Mesothelial cell of epicardium (in vitro differentiated cells): ENCODE data around the gene CCR5. TPM values are rescaled to one million over a fixed set of nuclear protein-coding genes. Genes with fewer than 3 reads are reported as not detected.
"Not testable (repeated sequence)": the region's sequence is repeated elsewhere in the genome, so short reads cannot be mapped to it uniquely, and the experiment has no call there.

ENCODE experiments used
- DNase-seq, 2 experiments: peaks; one replicate each; pipeline ENCODE4 v3.0.0; 2021; ENCODE audit warnings: low spot score in 2 of 2; ENCODE audit not compliant: unreplicated experiment in 2 of 2
- H3K27ac Mint-ChIP-seq: 2 replicates; pipeline ENCODE4 v1.8.0; 2021; ENCODE audit warnings: mixed read lengths
- H3K27me3 Mint-ChIP-seq: 2 replicates; pipeline ENCODE4 v1.8.0; 2021; ENCODE audit warnings: low read depth, mixed read lengths
- H3K36me3 Mint-ChIP-seq: 2 replicates; pipeline ENCODE4 v1.8.0; 2021; ENCODE audit warnings: mixed read lengths
- H3K4me1 Mint-ChIP-seq: 2 replicates; pipeline ENCODE4 v1.8.0; 2021; ENCODE audit warnings: mixed read lengths
- H3K4me3 Mint-ChIP-seq: 2 replicates; pipeline ENCODE4 v1.8.0; 2021; ENCODE audit warnings: mild to moderate bottlenecking, moderate library complexity, mixed read lengths
- H3K9me3 Mint-ChIP-seq: 2 replicates; pipeline ENCODE4 v1.8.0; 2021; ENCODE audit warnings: mixed read lengths
- CTCF ChIP-seq: fragments of 200-600 bp; sonication (generic); IDR thresholded peaks from one replicate; pipeline ENCODE4 v1.5.0; 2021; ENCODE audit warnings: antibody characterized with exemption; ENCODE audit not compliant: unreplicated experiment
- total RNA-seq: library from RNA; stranded (reverse); gene quantifications from 3 replicates; pipeline ENCODE4 v1.2.1, GENCODE V29; 2021

Gene CCR5
- total RNA-seq, 1 donor from 2014 or later = not detected

- H3K27me3 Mint-ChIP-seq = peaks cover 3% of the 10 kb centered on the region
- TF ChIP-seq CTCF = no peak
- no peak for DNase-seq
- no peaks in the 10 kb centered on the region for H3K9me3 Mint-ChIP-seq
- H3K4me3 Mint-ChIP-seq = no peak overlapping the region
- H3K4me1 Mint-ChIP-seq = peaks cover 9% of the 10 kb centered on the region
- H3K27ac Mint-ChIP-seq = no peak overlapping the region
- no peaks in the 10 kb centered on the region for H3K36me3 Mint-ChIP-seq
These were observed 15.5 kb downstream of the CCR5 start for GRCh38 chr3:46386205-46386604.

- not testable (repeated sequence) for H3K4me3 Mint-ChIP-seq, DNase-seq, H3K9me3 Mint-ChIP-seq, H3K27ac Mint-ChIP-seq, H3K4me1 Mint-ChIP-seq, H3K36me3 Mint-ChIP-seq
- H3K27me3 Mint-ChIP-seq = peaks cover 15% of the 10 kb centered on the region
These were observed 18.1 kb downstream of the CCR5 start for GRCh38 chr3:46388847-46389246.

GRCh38 chr3:46389306-46389705, 18.6 kb downstream of the CCR5 start:
- H3K36me3 Mint-ChIP-seq = no peaks in the 10 kb centered on the region
- no peak overlapping the region for H3K4me3 Mint-ChIP-seq
- H3K27me3 Mint-ChIP-seq = peaks cover 19% of the 10 kb centered on the region
- TF ChIP-seq CTCF = no peak
- no peak overlapping the region for H3K27ac Mint-ChIP-seq
- peaks cover 3% of the 10 kb centered on the region for H3K4me1 Mint-ChIP-seq
- DNase-seq = no peak
- H3K9me3 Mint-ChIP-seq = no peaks in the 10 kb centered on the region

- not testable (repeated sequence) for H3K27ac Mint-ChIP-seq, DNase-seq, H3K4me3 Mint-ChIP-seq, H3K4me1 Mint-ChIP-seq, H3K36me3 Mint-ChIP-seq, H3K9me3 Mint-ChIP-seq
- H3K27me3 Mint-ChIP-seq = peaks cover 28% of the 10 kb centered on the region
These were observed 20.8 kb downstream of the CCR5 start for GRCh38 chr3:46391526-46391925.

GRCh38 chr3:46393011-46393410, 22.3 kb downstream of the CCR5 start:
- H3K4me3 Mint-ChIP-seq = no peak overlapping the region
- H3K27me3 Mint-ChIP-seq = peaks cover 42% of the 10 kb centered on the region
- H3K4me1 Mint-ChIP-seq = peaks cover 3% of the 10 kb centered on the region
- no peaks in the 10 kb centered on the region for H3K9me3 Mint-ChIP-seq
- H3K36me3 Mint-ChIP-seq = no peaks in the 10 kb centered on the region
- H3K27ac Mint-ChIP-seq = no peak overlapping the region
- no peak for DNase-seq
- no peak for TF ChIP-seq CTCF

- no peaks in the 10 kb centered on the region for H3K9me3 Mint-ChIP-seq
- H3K27ac Mint-ChIP-seq = no peak overlapping the region
- H3K4me1 Mint-ChIP-seq = peaks cover 3% of the 10 kb centered on the region
- TF ChIP-seq CTCF = no peak
- no peak overlapping the region for H3K4me3 Mint-ChIP-seq
- no peaks in the 10 kb centered on the region for H3K36me3 Mint-ChIP-seq
- DNase-seq = no peak
- peaks cover 43% of the 10 kb centered on the region for H3K27me3 Mint-ChIP-seq
These were observed 23.0 kb downstream of the CCR5 start for GRCh38 chr3:46393554-46394434.
